Brain pericyte (primary cell): ENCODE data around the gene SDE2.
"Not testable (repeated sequence)": the region's sequence is repeated elsewhere in the genome, so short reads cannot be mapped to it uniquely, and the experiment has no call there.

Experiments used
- DNase-seq: peaks from one replicate; pipeline ENCODE4 v3.0.0-alpha.2; 2012; ENCODE audit warnings: low read depth, low spot score

The SDE2 gene

DNA sequence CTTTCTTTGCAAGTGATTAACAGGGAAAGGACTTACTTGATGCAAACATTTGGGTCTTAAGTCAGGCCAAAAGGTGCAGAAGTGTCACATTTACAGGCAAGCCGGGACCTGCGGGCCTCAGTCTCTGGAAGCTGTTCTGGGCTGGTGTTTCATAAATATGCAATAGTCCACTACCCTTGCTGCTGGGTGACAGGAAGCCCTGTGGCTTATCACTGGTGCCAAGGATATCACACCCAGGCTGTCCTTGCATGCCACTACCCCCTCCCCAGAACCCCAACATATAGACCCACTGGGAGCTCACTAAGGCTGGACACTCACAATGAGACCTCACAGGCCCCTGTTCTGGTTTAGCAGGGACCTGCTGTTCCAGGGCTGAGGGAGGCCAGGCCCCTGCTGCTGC lies 54.8 kb downstream of the SDE2 start:
- no peak for DNase-seq

DNA sequence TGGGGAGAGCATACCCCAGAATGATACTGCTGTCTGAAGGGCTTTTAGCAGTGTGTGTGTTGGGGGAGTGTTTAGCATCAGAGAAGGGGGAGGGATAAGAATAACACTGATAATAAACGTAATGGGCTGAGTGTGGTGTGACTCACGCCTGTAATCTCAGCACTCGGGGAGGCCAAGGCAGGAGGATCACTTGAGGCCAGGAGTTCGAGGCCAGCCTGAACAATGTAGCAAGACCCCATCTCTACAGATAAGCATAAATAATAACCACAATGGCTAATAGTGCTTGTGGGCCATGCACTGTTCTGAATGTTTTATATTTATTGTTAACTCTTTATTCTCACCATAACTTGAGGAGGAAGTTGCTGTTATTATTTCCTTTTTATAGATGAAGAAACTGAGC lies 55.6 kb downstream of the SDE2 start:
- no peak for DNase-seq

DNA sequence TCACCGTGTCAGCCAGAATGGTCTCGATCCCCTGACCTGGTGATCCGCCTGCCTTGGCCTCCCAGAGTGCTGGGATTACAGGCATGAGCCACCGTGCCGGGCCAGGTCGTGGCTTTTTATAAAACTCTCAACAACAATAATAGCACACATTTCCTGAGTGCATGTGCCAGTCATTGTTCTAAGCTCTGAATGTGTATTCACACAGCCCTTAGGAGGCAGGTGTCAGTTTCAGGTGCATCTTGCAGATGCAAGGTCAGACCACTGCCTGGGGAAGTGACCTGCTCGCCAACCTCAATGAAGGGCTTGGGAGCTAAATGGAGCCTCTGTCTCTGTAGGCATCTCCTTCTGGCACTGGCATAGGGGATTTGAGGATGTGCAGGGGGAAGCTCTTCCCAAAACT lies 56.6 kb downstream of the SDE2 start:
- no peak for DNase-seq

DNA sequence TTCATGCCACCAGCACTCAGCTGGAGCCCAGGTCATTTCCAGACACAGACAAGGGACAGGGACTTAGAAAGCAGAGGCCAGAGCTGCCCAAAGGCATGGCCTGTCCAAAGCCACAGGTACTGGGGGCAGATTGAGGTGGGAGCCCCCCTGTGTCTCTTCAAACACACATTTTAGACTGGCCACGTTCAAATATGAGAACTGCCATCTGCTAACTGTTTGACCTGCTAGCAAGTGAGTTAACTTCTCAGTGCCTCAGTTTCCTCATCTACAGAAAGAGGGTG lies 57.3 kb downstream of the SDE2 start:
- no peak for DNase-seq

DNA sequence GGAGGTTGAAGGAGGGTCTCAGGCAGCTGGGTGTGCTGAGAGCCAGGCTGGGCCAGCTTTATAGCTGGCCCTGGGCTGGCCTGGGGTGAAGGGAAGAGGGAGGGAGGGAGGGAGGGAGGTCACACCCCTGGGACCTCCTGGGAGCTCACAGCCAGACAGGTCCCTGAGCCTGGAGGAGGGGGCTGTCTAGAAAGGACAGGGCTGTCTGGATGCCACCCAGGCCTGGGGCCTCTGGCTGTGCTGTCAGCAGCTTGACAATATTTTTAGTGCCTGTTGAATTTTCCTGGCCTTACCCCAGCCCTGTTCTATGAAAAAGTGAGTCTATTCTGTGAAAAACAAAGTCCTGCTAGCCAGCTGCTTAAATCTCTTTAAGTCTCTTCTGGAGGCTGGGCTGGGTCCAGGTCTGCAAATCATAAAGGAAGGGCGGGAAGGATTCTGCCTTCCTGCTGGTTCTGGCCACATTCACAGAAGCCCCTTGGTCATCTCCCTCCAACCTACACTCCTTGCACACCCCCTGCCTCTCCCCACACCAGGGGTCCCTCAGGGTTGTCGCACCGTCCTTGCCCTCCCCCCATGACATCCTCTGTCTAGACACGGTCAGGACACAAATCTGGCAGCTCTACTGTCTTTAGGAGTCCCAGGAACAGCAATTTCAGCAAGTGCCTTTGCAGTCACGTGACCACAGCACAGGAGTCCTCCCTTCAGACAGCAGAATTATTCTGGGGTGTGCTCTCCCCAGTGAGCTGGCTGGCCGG lies 57.8 kb downstream of the SDE2 start, which contains the start of gene LEFTY2:
LEFTY2 (minus strand) TSS at position 34 of the 755 bp plus-strand sequence. CDS start 80 bp downstream, outside the sequence.
- no peak for DNase-seq

DNA sequence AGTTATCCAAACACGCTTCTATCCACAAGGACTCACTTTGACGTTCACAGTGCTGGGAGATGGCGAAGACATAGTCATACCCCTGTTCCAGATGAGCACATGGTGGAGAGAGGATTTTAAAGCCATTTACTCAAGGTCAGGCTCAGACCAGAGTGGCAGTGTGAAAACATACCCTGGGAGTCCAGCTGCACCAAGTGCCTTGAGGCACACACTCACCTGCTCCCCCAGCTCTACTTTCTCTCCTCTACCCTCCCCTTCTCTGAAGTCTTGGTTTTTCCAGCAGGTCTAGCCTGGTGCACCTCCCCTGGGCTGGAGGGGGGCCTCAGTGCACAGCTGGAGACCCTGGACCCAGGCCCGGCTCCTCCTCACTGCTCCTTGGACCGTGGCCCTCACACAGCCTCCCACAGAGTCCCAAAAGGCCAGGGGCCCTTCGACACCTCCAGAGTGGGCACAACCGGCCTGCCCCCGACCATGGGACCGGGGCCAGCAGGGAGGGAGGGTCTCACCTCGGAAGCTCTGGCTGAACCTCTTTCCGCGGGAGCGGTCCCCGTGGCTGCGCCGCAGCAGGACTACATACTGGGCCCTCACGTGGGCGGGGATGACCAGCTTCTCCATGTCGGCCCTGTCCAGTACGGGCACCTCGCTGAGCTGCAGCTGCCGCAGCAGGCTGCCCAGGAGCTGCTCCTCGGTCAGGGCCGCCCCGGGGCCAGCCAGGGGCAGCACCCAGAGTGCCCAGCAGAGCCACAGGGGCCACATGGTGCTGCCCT lies 58.6 kb downstream of the SDE2 start:
- no peak for DNase-seq

DNA sequence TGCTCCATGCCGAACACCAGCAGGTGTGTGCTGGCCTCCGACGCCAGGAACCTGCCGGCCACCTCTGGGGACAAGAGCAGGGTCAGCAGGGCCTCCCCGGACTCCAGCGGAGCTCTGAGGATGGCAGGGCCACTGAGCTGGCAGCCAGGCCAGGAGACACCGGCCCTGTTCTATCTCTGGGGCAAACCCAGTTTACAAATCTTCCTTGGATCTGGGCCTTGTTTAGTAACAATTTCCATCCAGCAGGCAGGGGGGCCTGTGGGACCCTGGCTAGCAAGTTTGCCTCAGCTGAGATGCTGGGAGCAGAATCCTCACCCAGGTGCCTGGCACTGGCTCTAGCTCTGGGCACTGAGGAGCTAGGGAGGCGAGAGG lies 59.2 kb downstream of the SDE2 start:
- DNase-seq: not testable (repeated sequence)

DNA sequence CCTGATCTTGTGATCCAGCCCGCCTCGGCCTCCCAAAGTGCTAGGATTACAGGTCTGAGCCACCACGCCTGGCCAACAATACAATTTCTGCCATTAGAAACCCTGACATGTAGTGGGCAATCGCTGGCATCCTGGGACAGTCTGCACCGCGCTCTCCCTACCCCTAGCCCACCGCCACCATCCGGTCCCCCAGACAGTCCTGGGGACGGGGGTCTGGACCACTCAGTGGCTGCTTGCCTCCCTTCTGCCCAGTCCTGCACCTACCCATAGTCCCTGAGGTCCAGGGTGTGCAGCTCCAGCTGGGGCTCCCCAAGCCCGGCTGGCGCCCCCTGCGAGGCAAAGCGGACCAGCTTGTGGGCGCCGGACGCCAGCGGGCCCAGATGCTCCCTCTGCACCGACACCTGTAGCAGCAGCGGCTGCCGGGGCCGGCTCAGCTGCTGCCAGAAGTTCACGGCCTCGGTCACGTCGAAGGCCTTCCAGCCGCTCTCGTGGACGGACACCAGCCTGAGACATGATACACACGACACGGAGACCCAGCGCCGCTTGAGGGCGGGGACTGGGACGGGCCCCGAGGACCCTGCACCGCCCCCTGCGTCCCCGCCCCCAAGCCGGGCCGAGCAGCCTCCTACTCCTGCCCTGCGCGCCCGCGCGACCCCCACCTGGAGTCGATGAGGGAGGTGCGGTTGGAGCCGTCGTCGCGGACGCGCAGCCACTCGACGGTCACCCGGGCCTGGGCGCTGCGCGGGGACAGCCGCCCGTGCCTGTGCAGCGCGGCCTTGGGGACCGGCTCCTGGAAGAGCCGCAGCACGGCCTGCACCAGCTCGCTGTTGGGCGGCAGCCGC lies 59.8 kb downstream of the SDE2 start:
- not testable (repeated sequence) for DNase-seq

DNA sequence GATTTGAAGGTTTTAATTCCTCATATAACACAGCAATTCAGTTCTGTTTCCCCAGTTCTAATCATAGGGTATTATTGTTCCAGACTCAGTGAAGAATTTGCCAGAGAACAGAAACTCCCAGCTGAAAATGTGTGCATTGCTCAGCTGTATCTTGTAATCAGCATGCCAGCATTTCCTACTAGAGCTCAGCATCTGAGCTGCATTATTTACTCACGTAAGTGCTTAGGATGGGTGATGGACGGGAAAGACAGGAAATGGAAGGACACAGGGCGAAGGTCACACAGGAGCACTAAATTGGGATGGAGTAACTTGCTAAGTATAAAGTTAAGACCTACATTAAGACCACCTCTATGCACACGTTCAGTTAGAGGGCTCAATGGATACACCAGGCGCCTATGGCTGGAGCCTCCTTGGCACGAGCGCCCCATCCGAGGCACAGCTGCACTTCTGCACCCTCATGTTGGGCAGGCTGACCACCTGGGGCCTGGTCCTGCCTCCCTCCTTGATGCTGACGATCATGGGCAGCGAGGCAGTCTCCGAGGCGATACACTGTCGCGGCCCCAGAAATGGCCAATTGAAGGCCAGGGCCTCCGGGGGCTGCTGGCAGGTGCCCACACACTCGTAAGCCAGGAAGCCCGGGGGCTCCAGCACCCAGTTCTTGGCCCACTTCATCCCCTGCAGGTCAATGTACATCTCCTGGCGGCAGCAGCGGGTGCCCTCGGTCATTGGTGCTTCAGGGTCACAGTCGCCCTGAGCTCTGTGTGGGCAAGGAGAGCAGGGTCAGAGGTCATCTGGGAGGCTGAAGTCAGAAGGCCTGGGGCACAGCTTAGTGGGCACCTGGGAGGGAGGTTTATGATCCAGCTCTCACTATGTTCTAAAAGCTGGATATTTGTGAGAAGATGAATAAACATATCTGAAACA lies 61.8 kb downstream of the SDE2 start:
- no peak for DNase-seq

DNA sequence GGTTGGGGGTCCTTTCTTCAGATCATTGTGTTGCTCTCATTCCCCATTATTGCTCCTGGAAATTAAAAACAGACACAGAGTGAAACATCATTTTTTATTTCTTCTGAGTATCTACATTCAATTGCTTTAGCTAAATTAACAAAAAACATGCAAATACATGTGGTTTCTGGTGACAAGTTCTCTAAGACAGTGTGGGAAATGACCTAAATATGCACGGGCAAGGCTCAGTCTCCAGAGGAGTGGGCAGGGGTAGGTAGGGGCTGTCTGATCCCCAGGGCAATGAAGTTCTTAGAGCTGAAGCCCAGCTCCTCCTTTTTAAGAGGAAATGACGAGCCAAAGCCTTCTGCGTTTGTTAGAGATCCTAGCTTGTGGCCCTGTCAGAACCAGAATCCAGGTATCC lies 62.6 kb downstream of the SDE2 start:
- DNase-seq: no peak

DNA sequence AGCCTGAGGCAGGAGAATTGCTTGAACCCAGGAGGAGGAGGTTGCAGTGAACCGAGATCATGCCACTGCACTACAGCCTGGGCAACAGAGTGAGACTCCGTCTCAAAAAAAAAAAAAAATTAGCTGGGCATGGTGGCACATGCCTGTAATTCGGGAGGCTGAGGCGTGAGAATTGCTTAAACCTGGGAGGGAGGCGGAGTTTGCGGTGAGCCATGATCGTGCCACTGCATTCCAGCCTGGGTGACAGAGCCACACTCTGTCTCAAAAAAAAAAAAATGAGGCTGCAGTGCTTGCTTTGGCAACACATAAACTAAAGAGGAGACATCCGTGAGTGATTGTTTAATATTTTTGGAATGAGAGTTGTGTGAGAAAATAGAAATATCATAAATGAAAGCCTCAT lies 63.1 kb downstream of the SDE2 start:
- not testable (repeated sequence) for DNase-seq

DNA sequence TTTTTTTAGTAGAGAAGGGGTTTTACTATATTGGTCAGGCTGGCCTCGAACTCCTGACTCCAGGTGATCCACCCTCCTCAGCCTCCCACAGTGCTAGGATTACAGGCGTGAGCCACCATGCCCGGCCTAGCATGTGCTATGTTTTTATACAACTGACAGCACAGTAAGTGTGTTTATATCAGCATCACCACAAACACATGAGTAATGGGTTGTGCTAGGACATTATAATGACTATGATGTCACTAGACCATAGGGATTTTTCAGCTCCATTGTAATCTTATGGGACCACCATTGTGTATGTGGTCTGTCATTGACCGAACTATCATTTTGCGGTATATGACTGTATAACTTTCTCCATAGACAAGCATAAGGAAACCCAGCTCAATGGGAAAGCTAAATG lies 64.4 kb downstream of the SDE2 start:
- DNase-seq: no peak

DNA sequence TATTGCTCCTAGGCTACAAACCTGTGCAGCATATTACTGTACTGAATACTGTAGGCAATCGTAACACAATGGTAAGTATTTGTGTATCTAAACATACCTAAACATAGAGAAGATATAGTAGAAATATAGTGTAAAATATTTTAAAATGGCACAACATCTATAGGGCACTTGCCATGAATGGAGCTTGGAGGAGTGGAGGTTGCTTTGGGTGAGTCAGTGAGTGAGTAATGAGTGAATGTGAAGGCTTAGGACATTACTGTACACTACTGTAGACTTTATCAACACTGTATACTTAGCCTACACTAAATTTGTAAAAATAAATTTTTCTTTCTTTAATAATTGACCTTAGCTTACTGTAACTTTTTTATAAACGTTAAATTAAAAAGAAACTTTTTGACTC lies 66.1 kb downstream of the SDE2 start:
- no peak for DNase-seq
